SH-SY5Y (cell line): Measurements from ENCODE around the gene TRPC3.

Experiments used
- GATA2 ChIP-seq: IDR thresholded peaks from 2 replicates; pipeline ENCODE4 v1.6.1; 2011; ENCODE audit warnings: mild to moderate bottlenecking, low read depth, low read length
- GATA3 ChIP-seq: IDR thresholded peaks from 2 replicates; pipeline ENCODE4 v1.6.1; 2011; ENCODE audit warnings: low read depth, mild to moderate bottlenecking, low read length, moderate library complexity

TRPC3 gene

DNA sequence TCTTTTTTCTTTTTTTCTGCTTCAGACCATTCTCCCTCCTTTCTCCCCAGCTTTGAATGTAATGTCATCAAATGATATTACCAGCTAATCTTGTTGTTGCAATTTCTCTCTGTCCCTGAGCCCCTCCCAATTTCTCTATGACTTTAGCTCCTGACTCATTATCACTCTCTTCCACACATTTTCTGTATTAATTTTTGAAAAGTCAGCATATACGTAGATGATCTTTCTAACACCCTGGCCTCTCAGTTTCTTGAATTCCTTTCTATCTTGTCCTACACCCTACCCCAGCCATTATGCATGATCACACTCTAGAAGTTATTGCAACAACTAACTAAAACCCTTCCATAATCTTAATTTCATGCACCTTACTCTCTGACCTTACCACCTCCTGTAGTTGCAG is 13.1 kb upstream of the TRPC3 start:
- TF ChIP-seq GATA3 (no peak), GATA2 (no peak)

DNA sequence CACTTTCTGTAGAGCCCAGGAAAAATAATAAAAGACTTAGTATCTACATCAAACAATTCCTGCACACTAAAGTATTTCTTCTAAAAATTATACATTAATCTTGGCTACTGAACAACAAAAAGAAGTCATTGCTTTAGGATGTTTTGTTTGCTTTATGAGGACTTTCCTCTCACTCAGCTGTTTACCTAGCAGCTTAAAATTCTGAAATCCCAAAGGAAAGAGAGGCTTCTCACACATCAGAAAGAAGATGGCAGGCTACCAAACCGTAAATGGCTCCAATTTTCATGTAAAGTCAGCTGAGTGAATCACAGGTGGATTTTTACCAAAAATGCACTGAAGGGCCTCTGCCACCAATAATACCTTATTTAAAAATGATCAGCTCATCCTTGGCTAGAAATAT is 9.0 kb upstream of the TRPC3 start:
- TF ChIP-seq GATA3 (no peak), GATA2 (no peak)

DNA sequence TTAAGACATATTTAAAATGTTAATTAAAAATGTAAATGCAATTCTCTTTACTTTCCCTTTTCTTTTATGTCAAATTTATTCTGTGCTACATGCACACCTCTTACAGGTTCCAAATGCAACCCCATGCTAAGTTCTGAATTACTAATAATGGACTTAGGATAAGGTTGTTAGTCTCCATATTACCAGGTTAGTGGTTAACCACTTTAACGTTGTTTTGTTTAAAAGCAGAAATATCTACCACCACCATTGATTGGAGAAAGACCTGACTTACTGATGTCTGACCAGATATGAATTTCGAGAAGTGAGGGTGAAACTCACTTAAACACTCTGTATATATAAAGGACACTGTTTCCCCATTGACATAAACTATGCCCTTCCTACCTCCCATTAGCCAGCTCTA is 6.9 kb upstream of the TRPC3 start:
- TF ChIP-seq GATA3 (no peak), GATA2 (no peak)

DNA sequence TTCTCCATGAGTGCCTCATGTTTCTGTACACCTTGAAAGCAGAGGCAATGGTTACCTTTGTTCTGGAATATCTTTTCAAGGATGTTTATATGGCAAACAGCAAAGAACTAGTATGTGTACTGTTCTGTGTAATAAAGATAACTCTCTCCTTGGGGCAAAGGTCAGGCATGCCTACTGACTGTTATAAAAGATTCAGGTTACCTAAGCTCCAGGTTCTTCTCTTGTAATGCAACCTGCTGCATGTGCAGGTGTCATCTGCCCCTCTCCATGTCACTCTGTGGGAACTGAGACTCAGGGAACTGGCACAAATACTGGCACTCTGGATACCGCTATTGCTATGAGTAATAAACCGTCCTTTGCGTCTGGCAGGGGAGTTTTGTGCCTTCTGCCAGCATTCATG is 5.4 kb upstream of the TRPC3 start:
- TF ChIP-seq GATA2 (no peak), GATA3 (no peak)

DNA sequence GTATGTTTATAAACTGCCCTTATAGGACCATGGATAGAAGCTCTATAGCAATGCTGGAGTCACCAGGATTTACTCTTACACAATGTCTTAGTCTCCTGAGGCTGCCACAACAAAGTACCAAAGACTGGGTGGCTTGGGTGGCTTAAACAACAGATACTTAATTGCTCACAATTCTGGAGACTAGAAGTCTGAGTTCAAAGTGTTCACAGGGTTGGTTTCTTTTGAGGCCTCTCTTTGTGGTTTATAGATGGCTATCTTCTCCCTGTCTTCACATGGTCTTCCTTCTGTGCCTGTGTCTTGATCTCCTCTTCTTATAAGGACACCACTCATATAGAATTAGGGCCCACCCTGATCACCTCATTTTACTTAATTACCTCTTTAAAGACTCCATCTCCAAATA is 2.0 kb upstream of the TRPC3 start:
- TF ChIP-seq GATA2 (no peak), GATA3 (no peak)

DNA sequence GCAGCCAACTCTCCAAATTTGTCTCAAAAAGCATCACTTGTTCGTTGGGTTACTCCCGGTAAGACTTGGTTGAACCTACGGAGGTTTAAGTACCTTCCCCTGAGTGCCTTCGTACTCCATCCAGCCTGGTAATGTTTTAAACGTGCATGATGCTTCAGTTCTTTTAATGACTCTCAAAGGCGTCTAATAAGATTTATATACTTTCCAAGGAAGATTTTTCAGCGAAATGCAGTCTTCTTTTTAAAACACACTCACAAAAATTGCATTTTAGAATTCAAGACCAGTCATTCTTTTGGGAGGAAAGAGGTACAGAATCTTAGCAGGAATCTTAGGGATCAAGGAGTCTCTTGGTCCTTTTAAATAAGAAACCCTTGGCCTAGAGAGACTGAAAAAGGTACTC is 430 bp upstream of the TRPC3 start:
- TF ChIP-seq GATA2 (no peak), GATA3 (no peak)

DNA sequence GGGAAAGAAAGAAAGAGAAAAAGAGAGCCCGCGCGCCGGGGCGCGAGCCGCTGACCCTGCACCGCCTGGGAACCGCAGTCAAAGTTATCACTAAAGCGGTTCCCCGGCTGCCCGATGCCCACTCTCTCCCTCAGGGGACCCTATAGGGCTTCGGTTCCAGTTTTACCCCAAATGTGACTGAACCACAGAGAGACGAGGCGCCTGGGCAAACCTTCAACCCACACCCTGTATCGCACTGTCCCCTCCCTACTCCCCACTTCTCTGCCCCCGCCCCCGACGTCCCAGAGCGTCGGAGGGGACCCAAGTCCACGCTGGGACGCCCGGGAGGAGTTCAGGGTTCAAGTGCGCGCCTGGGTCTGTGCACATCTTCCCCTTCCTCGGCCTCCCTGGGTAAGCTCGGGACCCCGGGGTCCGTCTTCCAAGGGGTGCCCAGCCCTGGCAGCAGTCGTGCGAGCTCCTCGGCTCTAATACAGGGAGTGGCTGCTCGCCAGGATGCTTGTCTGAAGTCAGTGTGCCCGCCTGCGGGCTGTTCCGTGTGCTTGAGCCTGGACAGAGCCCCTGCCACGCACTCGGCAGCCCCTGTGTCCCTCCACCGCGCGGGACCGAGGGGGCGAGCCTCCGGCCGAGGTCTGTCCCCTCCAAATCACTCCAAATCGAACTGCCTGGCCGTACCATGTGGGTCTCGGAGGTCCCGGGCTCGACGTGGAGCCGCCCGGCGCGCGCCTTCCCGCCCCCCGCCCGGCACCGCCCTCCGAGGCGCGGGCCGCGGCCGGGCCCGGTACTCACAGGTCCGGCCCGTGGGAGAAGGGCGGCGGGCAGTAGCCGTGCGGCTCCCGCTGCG is 960 bp downstream of the TRPC3 start:
- no peak for TF ChIP-seq GATA3
- no peak for TF ChIP-seq GATA2

DNA sequence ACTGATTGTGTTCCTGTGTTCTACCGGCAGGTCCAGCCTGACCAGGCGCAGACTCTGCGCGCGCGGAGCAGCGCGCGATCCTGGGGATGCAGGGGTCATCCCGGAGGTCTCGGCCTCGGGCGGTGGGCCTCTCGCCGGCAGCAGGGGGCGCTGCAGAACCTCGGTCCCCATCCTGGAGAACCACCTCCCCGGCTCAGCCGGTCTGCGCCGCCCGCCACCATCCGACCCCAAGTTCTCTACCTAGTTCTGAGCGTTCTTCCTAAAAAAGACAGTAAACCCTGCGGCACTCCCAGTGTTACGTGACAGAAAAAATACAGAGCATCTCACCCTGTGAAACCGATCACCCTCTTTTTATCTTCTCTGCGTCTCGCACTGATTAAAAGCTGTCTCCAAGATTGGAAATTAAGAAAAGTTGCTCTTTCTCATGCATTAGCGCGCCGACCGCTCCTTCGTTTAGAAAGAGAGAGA is 1.6 kb downstream of the TRPC3 start:
- no peak for TF ChIP-seq GATA3
- TF ChIP-seq GATA2, result no peak

DNA sequence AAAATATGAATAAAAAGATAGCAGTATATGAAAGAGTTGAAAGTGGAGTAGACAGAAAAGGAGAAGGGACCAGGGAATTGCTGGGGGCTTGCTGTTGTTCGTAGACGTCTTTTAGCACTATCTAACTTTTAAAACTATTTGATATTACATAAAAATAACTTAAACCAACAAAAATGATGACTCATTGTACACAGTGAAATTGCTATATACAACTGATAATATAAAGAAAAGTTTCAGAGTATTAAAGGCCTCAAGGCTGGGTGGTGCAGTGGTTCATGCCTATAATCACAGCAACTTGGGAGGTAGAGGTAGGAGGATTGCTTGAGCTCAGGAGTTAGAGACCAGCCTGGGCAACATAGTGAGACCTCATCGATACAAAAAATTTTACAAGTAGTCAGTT is 5.2 kb downstream of the TRPC3 start:
- TF ChIP-seq GATA2 (no peak), GATA3 (no peak)

DNA sequence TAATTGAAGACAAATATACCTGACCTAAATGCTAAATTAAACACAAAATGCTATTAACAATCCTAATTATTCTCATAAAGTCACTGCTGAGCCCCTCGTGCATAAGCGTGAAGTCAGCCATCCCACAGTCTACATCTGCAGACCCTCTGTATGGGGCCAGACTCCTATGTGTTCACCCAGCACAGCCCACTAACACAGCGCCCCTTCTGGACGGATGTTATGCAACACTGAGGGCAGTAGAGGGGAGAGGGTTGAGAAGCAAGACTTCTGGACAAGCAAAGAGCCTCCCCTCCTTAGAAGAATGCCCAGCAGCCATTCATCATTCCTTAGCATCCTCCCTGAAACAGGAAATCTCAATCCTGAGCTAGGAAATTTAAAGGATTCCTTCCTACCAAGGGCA is 7.9 kb downstream of the TRPC3 start:
- no peak for TF ChIP-seq GATA3
- TF ChIP-seq GATA2, result no peak

DNA sequence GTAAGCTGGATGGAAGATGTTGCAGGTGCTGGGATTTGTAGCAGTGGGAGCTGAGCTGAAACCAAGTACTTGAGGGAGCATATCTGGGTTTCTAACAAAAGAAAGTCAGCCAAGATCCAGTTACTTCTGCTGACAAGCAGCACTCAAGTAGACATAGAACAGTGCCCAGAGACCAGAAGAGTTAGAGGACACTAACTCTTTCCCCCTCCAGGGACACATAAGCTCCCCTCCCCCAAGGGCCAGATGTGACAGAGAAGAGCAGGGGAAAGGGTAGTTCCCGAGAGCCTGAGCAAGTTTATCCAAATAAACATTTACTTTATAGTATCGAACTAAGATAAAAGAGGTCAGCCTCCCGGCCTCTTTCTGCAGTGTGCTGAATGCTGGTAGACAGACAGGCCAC is 12.2 kb downstream of the TRPC3 start:
- no peak for TF ChIP-seq GATA3
- TF ChIP-seq GATA2, result no peak

DNA sequence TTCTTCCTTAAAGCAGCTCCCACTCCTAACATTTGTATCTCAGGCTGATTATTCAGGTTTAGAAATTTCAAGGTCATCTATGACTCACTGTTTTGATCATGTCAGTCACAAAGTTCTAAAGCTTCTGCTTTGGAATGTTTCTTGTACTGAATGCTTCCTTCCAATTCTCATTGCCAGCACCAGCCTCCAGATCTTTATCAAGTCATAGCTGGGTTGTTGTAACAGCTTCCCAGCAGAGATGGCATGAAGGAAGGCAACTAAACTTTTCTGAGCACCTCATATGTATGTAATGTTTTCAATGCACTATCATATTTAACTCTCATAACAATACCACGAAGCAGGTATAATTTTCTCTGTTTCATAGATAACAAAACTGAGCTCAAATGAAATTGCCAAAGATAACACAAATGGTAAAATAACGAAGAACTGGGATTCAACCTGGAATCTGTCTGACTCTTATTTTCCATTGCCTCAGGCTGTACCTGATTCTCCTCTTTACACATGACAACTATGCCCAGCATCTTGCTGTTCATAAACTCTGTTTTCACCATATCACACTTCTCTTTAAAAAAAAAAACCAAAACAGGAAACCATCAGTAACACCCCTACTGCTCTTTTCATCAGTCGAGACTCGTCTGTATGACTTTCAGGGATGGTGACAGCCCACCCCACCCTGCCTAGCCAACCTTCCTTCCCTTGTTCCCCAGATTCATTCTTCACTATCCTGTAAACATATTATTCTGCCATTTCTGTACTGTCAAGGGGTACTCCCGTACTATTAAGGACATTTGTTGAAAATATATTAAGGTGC is 13.4 kb downstream of the TRPC3 start:
- TF ChIP-seq GATA2 (no peak), GATA3 (no peak)

DNA sequence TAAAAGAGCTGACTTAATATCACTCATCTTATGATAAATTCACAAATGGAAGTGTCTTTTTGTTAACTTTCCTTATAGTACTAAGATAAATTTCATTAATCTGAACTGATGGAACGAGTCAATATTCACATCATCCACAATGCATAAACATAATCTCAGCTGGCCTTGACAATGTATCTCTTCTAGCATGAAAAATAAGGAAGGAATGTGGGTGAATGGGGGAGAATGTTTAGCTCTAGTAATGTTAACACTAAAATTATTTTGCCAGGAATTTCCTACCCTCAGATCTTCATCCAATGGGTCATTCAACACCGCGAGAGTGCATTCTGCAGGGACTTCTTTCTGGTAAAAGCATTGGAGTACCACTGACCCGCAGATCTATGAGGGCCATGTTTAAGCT is 15.8 kb downstream of the TRPC3 start:
- TF ChIP-seq GATA2, result no peak
- TF ChIP-seq GATA3, result no peak

DNA sequence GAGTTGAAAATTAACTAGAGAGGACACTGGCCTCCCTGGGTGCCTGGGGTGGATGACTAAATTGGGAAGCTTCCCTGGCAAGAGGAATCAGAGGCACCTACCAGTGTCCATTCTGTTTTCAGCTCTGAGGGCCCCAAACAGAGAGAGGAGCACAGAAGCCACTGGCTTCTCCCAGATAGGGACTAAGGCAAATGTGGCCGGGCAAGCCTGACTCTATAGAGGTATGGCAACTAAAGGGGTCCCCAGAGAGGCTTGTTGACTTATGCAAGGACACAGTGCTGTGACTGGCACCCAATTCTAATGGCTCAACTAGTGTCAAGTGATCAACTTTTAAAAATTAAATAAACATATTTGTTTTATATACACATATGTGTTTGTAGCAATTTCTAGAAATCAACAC is 17.2 kb downstream of the TRPC3 start:
- no peak for TF ChIP-seq GATA2
- no peak for TF ChIP-seq GATA3
